Neuronal stem cell (in vitro differentiated cells): ENCODE data around the gene TEDC1.

Experiments
- DNase-seq: peaks from one replicate; pipeline ENCODE4 v3.0.0-alpha.2; 2013; ENCODE audit warnings: low spot score
- H2AFZ ChIP-seq: one replicate; pipeline ENCODE4 v1.6.1; 2013; ENCODE audit warnings: mild to moderate bottlenecking, low read length, inconsistent platforms
- H2AK5ac ChIP-seq: 2 replicates; pipeline ENCODE4 v1.6.1; 2013; ENCODE audit warnings: low read depth, mild to moderate bottlenecking, inconsistent platforms, low read length, moderate library complexity, mixed read lengths
- H2BK120ac ChIP-seq: 2 replicates; pipeline ENCODE4 v1.6.1; 2013; ENCODE audit warnings: low read depth, mild to moderate bottlenecking, inconsistent platforms, low read length, moderate library complexity, mixed read lengths
- H2BK12ac ChIP-seq: one replicate; pipeline ENCODE4 v1.6.1; 2013; ENCODE audit warnings: low read length, inconsistent platforms
- H2BK15ac ChIP-seq: 2 replicates; pipeline ENCODE4 v1.6.1; 2013; ENCODE audit warnings: mild to moderate bottlenecking, low read length, inconsistent platforms, mixed read lengths
- H2BK5ac ChIP-seq: one replicate; pipeline ENCODE4 v1.6.1; 2013; ENCODE audit warnings: inconsistent platforms, mild to moderate bottlenecking, low read length, moderate library complexity
- H3K14ac ChIP-seq: one replicate; pipeline ENCODE4 v1.6.1; 2013; ENCODE audit warnings: low read length, inconsistent platforms
- H3K18ac ChIP-seq: 2 replicates; pipeline ENCODE4 v1.6.1; 2013; ENCODE audit warnings: low read length, inconsistent platforms
- H3K23ac ChIP-seq: 2 replicates; pipeline ENCODE4 v1.6.1; 2013; ENCODE audit warnings: low read depth, mild to moderate bottlenecking, mixed read lengths, low read length, inconsistent platforms; ENCODE audit not compliant: poor library complexity
- H3K27ac ChIP-seq: replicated peaks from 3 replicates; pipeline ENCODE4 v1.5.1; 2013; ENCODE audit warnings: low read length, inconsistent platforms
- H3K27me3 ChIP-seq, 3 experiments: 2 replicates each; pipeline ENCODE4 v1.6.1; 2013; ENCODE audit warnings: low read length in 3 of 3, mild to moderate bottlenecking in 2 of 3, inconsistent platforms in 1 of 3, low read depth in 1 of 3, mixed read lengths in 1 of 3, moderate library complexity in 1 of 3; ENCODE audit not compliant: control insufficient read depth in 3 of 3, insufficient read depth in 3 of 3
- H3K36me3 ChIP-seq, 2 donors: replicated peaks in 1 of 2; 2 replicates each; pipeline ENCODE4 v1.6.1; 2013; ENCODE audit warnings: low read length in 2 of 2; ENCODE audit not compliant: control insufficient read depth in 2 of 2, insufficient read depth in 2 of 2
- H3K4ac ChIP-seq: 2 replicates; pipeline ENCODE4 v1.6.1; 2013; ENCODE audit warnings: inconsistent platforms, mild to moderate bottlenecking, low read length, moderate library complexity
- H3K4me1 ChIP-seq, 2 donors: 1 replicate in 1 of 2; 2 replicates in 1 of 2; pipeline ENCODE4 v1.6.1; 2013; ENCODE audit warnings: low read length in 2 of 2, low read depth in 1 of 2; ENCODE audit not compliant: control insufficient read depth in 2 of 2, insufficient read depth in 1 of 2
- H3K4me2 ChIP-seq: one replicate; pipeline ENCODE4 v1.6.1; 2013; ENCODE audit warnings: mild to moderate bottlenecking, low read length, inconsistent platforms; ENCODE audit not compliant: insufficient read depth, poor library complexity, severe bottlenecking
- H3K4me3 ChIP-seq, 2 donors: 2 replicates each; pipeline ENCODE4 v1.5.1; 2013; ENCODE audit warnings: low read length in 2 of 2, mild to moderate bottlenecking in 2 of 2, inconsistent platforms in 1 of 2, moderate library complexity in 1 of 2
- H3K79me1 ChIP-seq: one replicate; pipeline ENCODE4 v1.6.1; 2013; ENCODE audit warnings: low read depth, mild to moderate bottlenecking, inconsistent platforms, low read length, moderate library complexity
- H3K9ac ChIP-seq: one replicate; pipeline ENCODE4 v1.6.1; 2013; ENCODE audit warnings: mild to moderate bottlenecking, low read depth, low read length, inconsistent platforms; ENCODE audit not compliant: poor library complexity
- H3K9me3 ChIP-seq, 2 donors: replicated peaks in 1 of 2; 2 replicates each; pipeline versions ENCODE3 to v1.6.1; 2013; ENCODE audit warnings: low read length in 2 of 2, mild to moderate bottlenecking in 2 of 2, inconsistent platforms in 1 of 2, low read depth in 1 of 2, mixed read lengths in 1 of 2, moderate library complexity in 1 of 2; ENCODE audit not compliant: control insufficient read depth in 2 of 2, insufficient read depth in 1 of 2
- H4K8ac ChIP-seq: one replicate; pipeline ENCODE4 v1.6.1; 2013; ENCODE audit warnings: low read depth, mild to moderate bottlenecking, inconsistent platforms, low read length, moderate library complexity
- H4K91ac ChIP-seq: one replicate; pipeline ENCODE4 v1.6.1; 2013; ENCODE audit warnings: low read length, low read depth, mild to moderate bottlenecking, inconsistent platforms; ENCODE audit not compliant: poor library complexity
- WGBS, 2 donors: extraction: QIAGEN DNeasy Blood & Tissue Kit; methylation state at CpG; one replicate each; pipeline ENCODE4 v1.1.7; 2013; ENCODE audit warnings: missing lambda C conversion rate in 2 of 2, mixed read lengths in 1 of 2; ENCODE audit not compliant: insufficient read length in 2 of 2, insufficient replicate concordance in 1 of 2; ENCODE audit errors: extremely low coverage in 2 of 2; 5-methylcytosine and 5-hydroxymethylcytosine counted together

TEDC1 gene

GRCh38 chr14:105476831-105477659, 14.0 kb upstream of the TEDC1 start:
- no CpG with 5 or more reads among the region's 16 CpGs for WGBS, 2 donors
- peaks cover 0 to 67% (median 33%) of the 10 kb centered on the region in 3 experiments for H3K27me3 ChIP-seq
- H4K91ac ChIP-seq: no peak overlapping the region
- H3K9ac ChIP-seq: peak overlapping the region; percentile 63
- H3K4ac ChIP-seq: no peak overlapping the region
- H3K27ac ChIP-seq: no peak overlapping the region
- peak overlapping the region in 1 of 2 donors; percentile 91 for H3K4me3 ChIP-seq
- peaks cover 37 to 54% of the 10 kb centered on the region in 2 donors for H3K4me1 ChIP-seq
- DNase-seq: no peak
- H3K79me1 ChIP-seq: peaks cover 13% of the 10 kb centered on the region
- H3K23ac ChIP-seq: no peak overlapping the region
- peak overlapping the region; percentile 16 for H2BK5ac ChIP-seq
- H2BK12ac ChIP-seq: no peak overlapping the region
- peaks cover 0 to 8% of the 10 kb centered on the region in 2 donors for H3K9me3 ChIP-seq
- H3K36me3 ChIP-seq: peaks cover 0 to 2% of the 10 kb centered on the region in 2 donors
- no peak overlapping the region for H3K18ac ChIP-seq
- H2AK5ac ChIP-seq: peak overlapping the region; percentile 98
- no peak overlapping the region for H2AFZ ChIP-seq
- H3K14ac ChIP-seq: peak overlapping the region; percentile 38
- H3K4me2 ChIP-seq: no peak overlapping the region
- no peak overlapping the region for H4K8ac ChIP-seq
- H2BK15ac ChIP-seq: peak overlapping the region; percentile 25
- H2BK120ac ChIP-seq: no peak overlapping the region

GRCh38 chr14:105477660-105478397, 13.2 kb upstream of the TEDC1 start:
- no peaks in the 10 kb centered on the region for H3K36me3 ChIP-seq
- H3K4me2 ChIP-seq: peak overlapping the region; percentile 18
- H3K79me1 ChIP-seq: peaks cover 13% of the 10 kb centered on the region
- DNase-seq: no peak
- peak overlapping the region; percentile 41 for H2BK12ac ChIP-seq
- H4K91ac ChIP-seq: no peak overlapping the region
- H3K9ac ChIP-seq: peak overlapping the region; percentile 44
- no peak overlapping the region for H3K23ac ChIP-seq
- no peak overlapping the region for H3K27ac ChIP-seq
- H2BK15ac ChIP-seq: no peak overlapping the region
- H3K27me3 ChIP-seq: peaks cover 0 to 67% (median 33%) of the 10 kb centered on the region in 3 experiments
- H3K4me3 ChIP-seq: no peak overlapping the region
- H2AK5ac ChIP-seq: peak overlapping the region; percentile 88
- peak overlapping the region; percentile 89 for H3K14ac ChIP-seq
- H2BK5ac ChIP-seq: no peak overlapping the region
- H3K18ac ChIP-seq: peak overlapping the region; percentile 89
- no peak overlapping the region for H2AFZ ChIP-seq
- peaks cover 44 to 56% of the 10 kb centered on the region in 2 donors for H3K4me1 ChIP-seq
- H3K4ac ChIP-seq: no peak overlapping the region
- no CpG with 5 or more reads among the region's 56 CpGs for WGBS, 2 donors
- H3K9me3 ChIP-seq: peaks cover 0 to 8% of the 10 kb centered on the region in 2 donors
- H2BK120ac ChIP-seq: no peak overlapping the region
- no peak overlapping the region for H4K8ac ChIP-seq

GRCh38 chr14:105478398-105479251, 12.4 kb upstream of the TEDC1 start:
- Histone ChIP-seq H2BK15ac (no peak overlapping the region), H4K8ac (no peak overlapping the region), H3K9me3 (peaks cover 0 to 8% of the 10 kb centered on the region in 2 donors), H2BK120ac (no peak overlapping the region), H3K14ac (peak overlapping the region; percentile 89), H3K4ac (no peak overlapping the region), H3K4me3 (no peak overlapping the region), H3K23ac (no peak overlapping the region), H3K36me3 (no peaks in the 10 kb centered on the region), H2BK5ac (no peak overlapping the region), H3K79me1 (peaks cover 12% of the 10 kb centered on the region), H3K4me2 (peak overlapping the region; percentile 11), H3K9ac (peak overlapping the region; percentile 44), H2AFZ (no peak overlapping the region), H3K27ac (no peak overlapping the region), H2AK5ac (peak overlapping the region; percentile 96), H3K4me1 (peaks cover 41 to 57% of the 10 kb centered on the region in 2 donors), H2BK12ac (peak overlapping the region; percentile 41), H3K18ac (peak overlapping the region; percentile 89), H3K27me3 (peaks cover 0 to 67% (median 33%) of the 10 kb centered on the region in 3 experiments), H4K91ac (no peak overlapping the region)
- no peak for DNase-seq
- no CpG with 5 or more reads among the region's 81 CpGs for WGBS, 2 donors
